A549 (cell line): Measurements from ENCODE around the gene FUT7. TPM values are rescaled to one million over a fixed set of nuclear protein-coding genes. Genes with fewer than 3 reads are reported as not detected.

ENCODE experiments used
- ATAC-seq, 2 experiments: fragments of 200-7000 bp in 1 of 2; fragments of >200 bp in 1 of 2; cut with Nextera tagmentation in 1 of 2; cut with Tn5 transposase in 1 of 2; 3 replicates each; pipeline versions ENCODE4 v1.8.0 to v1.9.1; 2018 to 2020; ENCODE audit warnings: mild to moderate bottlenecking in 1 of 2, moderate library complexity in 1 of 2
- CTCF ChIA-PET: fragments of 300-600 bp; sonication (Branson Sonifier 250); formaldehyde crosslinking; extraction: SDS; loops from one replicate; lab custom pipeline; 2021; ENCODE audit warnings: antibody characterized with exemption, inconsistent platforms; lab: Yijun Ruan, JAX
- POLR2A ChIA-PET: fragments of 350-600 bp; formaldehyde crosslinking; extraction: SDS; loops from one replicate; lab custom pipeline; 2021; ENCODE audit warnings: antibody characterized with exemption, inconsistent platforms; lab: Yijun Ruan, JAX
- DNase-seq, 2 experiments: peaks; one replicate each; pipeline versions ENCODE4 v3.0.0 to v3.0.0-alpha.2; 2011 to 2016; ENCODE audit warnings: low read depth in 1 of 2, low spot score in 1 of 2
- FAIRE-seq: peaks from 2 replicates; lab custom pipeline; 2011; peaks lifted over from hg19 to GRCh38; lab: Jason Lieb, UNC
- H3K27ac ChIP-seq, 2 experiments: fragments of >200 bp; sonication (Bioruptor Twin); formaldehyde crosslinking; 3 replicates each; pipeline ENCODE4 v1.5.1; 2016 to 2017
- H3K4me1 ChIP-seq: fragments of >200 bp; sonication (Bioruptor Twin); formaldehyde crosslinking; 3 replicates; pipeline ENCODE4 v1.6.1; 2016
- H3K4me2 ChIP-seq: fragments of >200 bp; sonication (Bioruptor Twin); formaldehyde crosslinking; 3 replicates; pipeline ENCODE4 v1.6.1; 2016
- H3K4me3 ChIP-seq: fragments of >200 bp; sonication (Bioruptor Twin); formaldehyde crosslinking; 3 replicates; pipeline ENCODE4 v1.5.1; 2016
- H3K9me3 ChIP-seq: fragments of >200 bp; sonication (Bioruptor Twin); formaldehyde crosslinking; 3 replicates; pipeline ENCODE4 v1.6.1; 2016
- CBX2 ChIP-seq: fragments of 200-600 bp; sonication (generic); IDR thresholded peaks from 2 replicates; pipeline ENCODE4 v1.6.1; 2016; ENCODE audit warnings: low read depth, mild to moderate bottlenecking, borderline replicate concordance
- HOXA7 ChIP-seq: fragments of 250-450 bp; sonication (Bioruptor Pico); IDR thresholded peaks from 2 replicates; pipeline ENCODE4 v1.5.0; 2020; ENCODE audit warnings: mild to moderate bottlenecking, moderate library complexity
- JUNB ChIP-seq: fragments of >200 bp; sonication (Bioruptor Twin); formaldehyde crosslinking; IDR thresholded peaks from 2 replicates; pipeline ENCODE4 v1.6.1; 2016
- RAD21 ChIP-seq, 2 experiments: fragments of >200 bp in 1 of 2; sonication (Bioruptor Twin) in 1 of 2; formaldehyde crosslinking in 1 of 2; IDR thresholded peaks in 1 of 2; conservative IDR thresholded peaks in 1 of 2; 2 replicates in 1 of 2; 3 replicates in 1 of 2; pipeline ENCODE4 v1.6.1; 2012 to 2018; ENCODE audit warnings: inconsistent platforms in 1 of 2
- RFX5 ChIP-seq: fragments of 450-650 bp; IDR thresholded peaks from 2 replicates; pipeline ENCODE4 v1.7.1; 2014; ENCODE audit warnings: antibody characterized with exemption, mild to moderate bottlenecking, moderate library complexity
- SMC3 ChIP-seq: fragments of >200 bp; sonication (Bioruptor Twin); formaldehyde crosslinking; IDR thresholded peaks from 3 replicates; pipeline ENCODE4 v1.6.1; 2018; ENCODE audit warnings: inconsistent platforms
- USF2 ChIP-seq: fragments of 450-650 bp; IDR thresholded peaks from 2 replicates; pipeline ENCODE4 v1.6.1; 2014; ENCODE audit warnings: antibody characterized with exemption
- ZNF302 ChIP-seq: fragments of 250-450 bp; sonication (Bioruptor Pico); IDR thresholded peaks from 2 replicates; pipeline ENCODE4 v1.9.0; 2021; ENCODE audit warnings: inconsistent platforms, mild to moderate bottlenecking, moderate library complexity
- ZSCAN20 ChIP-seq: fragments of 250-450 bp; sonication (Bioruptor Pico); IDR thresholded peaks from 2 replicates; pipeline ENCODE4 v1.8.0; 2022; ENCODE audit warnings: mild to moderate bottlenecking, moderate library complexity
- WGBS: methylation state at CpG from one replicate; pipeline ENCODE4 v1.1.6; 2017; ENCODE audit errors: missing lambda C conversion rate; 5-methylcytosine and 5-hydroxymethylcytosine counted together
- polyA plus RNA-seq, 4 experiments: library from polyadenylated mRNA; depleted of rRNA in 3 of 4; stranded (reverse); fragments of >200 nt; fragmentation: RNase III in 1 of 4; extraction: RNeasy Plus Mini Kit Qiagen cat#74134 plus additional on column Dnase treatment in 1 of 4; gene quantifications; 2 replicates in 3 of 4; 3 replicates in 1 of 4; pipeline ENCODE4 v1.2.3, GENCODE V29; 2011 to 2017
- TF ChIP-seq, protein P1 (sequence below): fragments of >200 bp; sonication (Bioruptor Twin); formaldehyde crosslinking; IDR thresholded peaks from 3 replicates; pipeline ENCODE4 v1.6.1; 2016
- TF ChIP-seq, protein P2 (sequence below): fragments of >200 bp; sonication (Bioruptor Twin); formaldehyde crosslinking; IDR thresholded peaks from 3 replicates; pipeline ENCODE4 v1.5.1; 2016

FUT7 gene
- polyA plus RNA-seq, 2 of the 4 experiments (the other 2 are of a cell fraction) = not detected

DNA sequence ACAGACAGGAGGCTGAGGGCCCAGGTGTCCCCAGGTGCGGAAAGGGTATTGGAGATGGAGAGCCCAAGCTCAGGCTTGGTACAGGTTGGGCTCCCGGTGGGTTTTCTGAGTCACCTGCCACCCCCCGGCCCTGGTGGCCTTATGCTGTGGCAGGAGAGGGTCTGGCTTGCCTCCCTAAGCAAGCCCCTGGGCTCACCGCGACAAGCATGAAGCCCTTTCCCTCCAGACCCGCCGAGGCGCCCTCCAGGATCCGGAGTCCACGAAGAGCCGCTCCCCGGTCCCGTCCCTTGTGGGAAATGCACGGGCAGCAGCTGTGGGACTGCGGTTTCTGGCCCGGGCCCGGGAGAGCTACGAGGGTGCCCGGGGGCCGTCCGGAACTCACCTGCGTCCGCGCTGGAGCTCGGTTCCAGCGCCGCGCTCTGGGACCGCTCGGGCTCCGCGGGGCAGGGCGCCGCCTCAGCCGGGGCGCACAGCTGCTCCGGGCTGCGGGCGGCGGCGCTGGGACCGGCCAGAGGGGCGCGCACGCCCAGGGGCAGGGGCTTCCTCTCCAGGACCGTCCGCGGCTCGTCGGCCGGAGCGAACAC, 37.7 kb upstream of the FUT7 start:
- TF ChIP-seq JUNB (no peak), CBX2 (no peak), HOXA7 (no peak), ZNF302 (CRISPR knock-in tag) (no peak)
- TF ChIP-seq, protein P1, sequence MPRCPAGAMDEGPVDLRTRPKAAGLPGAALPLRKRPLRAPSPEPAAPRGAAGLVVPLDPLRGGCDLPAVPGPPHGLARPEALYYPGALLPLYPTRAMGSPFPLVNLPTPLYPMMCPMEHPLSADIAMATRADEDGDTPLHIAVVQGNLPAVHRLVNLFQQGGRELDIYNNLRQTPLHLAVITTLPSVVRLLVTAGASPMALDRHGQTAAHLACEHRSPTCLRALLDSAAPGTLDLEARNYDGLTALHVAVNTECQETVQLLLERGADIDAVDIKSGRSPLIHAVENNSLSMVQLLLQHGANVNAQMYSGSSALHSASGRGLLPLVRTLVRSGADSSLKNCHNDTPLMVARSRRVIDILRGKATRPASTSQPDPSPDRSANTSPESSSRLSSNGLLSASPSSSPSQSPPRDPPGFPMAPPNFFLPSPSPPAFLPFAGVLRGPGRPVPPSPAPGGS = no peak
- ATAC-seq (peak in 1 of 2 experiments; percentile 40; a peak in 3 of 6 replicates), FAIRE-seq (no peak), DNase-seq (no peak)
- Histone ChIP-seq H3K4me2 (peak overlapping the region; percentile 74), H3K27ac (peak overlapping the region; percentile 68 to 88), H3K4me1 (peaks cover 27% of the 10 kb centered on the region), H3K9me3 (no peaks in the 10 kb centered on the region), H3K4me3 (peak overlapping the region; percentile 52)
- POLR2A ChIA-PET = interaction anchor here (0.7 to 3.9 kb wide), 5 partner anchors 11 to 171 kb away, joined by 4 to 18 read pairs (median 7); partner anchors contain the start of genes MAN1B1, NPDC1 and TUBB4B
- 46% methylated on average over 12 of the region's 52 CpGs for WGBS
- CTCF ChIA-PET = interaction anchor here (0.7 to 19.2 kb wide), 8 partner anchors 16 to 283 kb away, joined by 3 to 656 read pairs (median 108); partner anchors contain the start of genes ABCA2, ENTPD2, FUT7 and MAN1B1

DNA sequence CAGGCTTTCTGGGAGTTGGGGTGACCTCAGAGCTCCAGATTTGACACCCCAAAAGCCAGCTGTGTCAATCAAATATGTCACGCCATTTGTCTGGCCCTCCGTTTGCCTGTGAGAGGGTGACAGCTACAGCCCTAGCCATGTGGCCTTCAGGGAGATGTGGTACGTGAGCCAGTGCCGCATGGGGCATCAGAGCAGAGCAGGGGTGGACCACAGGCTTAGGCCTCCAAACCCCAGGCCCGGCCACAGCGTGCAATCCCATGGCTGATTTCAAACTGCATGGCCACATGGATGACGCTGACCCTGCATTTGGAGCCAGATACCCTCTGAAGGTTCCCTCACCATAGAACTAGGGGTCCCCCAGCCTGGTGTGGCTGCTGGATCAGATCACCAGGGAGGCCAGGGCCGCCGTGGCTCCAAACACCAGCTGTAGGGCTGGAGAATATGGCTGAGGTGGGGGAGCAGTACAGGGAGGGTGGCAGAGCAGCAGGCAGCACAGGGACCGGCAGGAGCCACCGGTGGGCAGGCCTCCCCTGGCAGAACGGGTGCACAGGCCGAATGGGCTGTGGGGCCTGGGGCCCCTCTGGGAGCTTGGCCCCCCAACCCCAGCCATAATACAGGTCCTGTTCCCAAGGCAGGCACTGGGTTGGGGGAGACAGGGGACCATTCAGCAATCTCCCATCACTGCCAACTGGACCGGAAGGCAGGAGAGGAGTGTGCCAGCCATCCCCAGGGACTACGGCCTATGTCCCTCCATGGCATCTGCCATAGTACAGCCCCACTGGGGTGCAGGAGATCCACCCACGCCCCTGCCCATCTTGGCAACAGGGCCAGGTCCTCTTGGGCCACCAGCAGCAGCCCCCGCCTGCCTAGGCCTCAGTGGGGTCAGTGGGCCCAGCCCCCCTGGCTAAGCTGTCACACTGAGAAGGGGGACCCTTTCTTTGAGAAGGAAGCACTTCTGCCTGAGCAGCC, 36.9 kb upstream of the FUT7 start:
- DNase-seq = no peak
- WGBS = 89% methylated on average over 14 of the region's 17 CpGs
- CTCF ChIA-PET = interaction anchor here (0.5 to 19.2 kb wide), 24 partner anchors 15 to 302 kb away, joined by 3 to 656 read pairs (median 4); partner anchors contain the start of genes ABCA2, ENTPD2, FUT7 and LCN12
- no peak for FAIRE-seq
- Histone ChIP-seq H3K4me1 (peaks cover 27% of the 10 kb centered on the region), H3K4me2 (peak overlapping the region; percentile 74), H3K27ac (peak overlapping the region in 1 of 2 experiments; percentile 88; a peak in 4 of 6 replicates), H3K9me3 (no peaks in the 10 kb centered on the region), H3K4me3 (peak overlapping the region; percentile 52)
- ATAC-seq = no peak
- no peak for TF ChIP-seq USF2
- POLR2A ChIA-PET = interaction anchor here (1.4 to 3.9 kb wide), 3 partner anchors 14 to 18 kb away, joined by 5 to 18 read pairs (median 6); partner anchors contain the start of gene MAN1B1

- Histone ChIP-seq H3K9me3 (no peaks in the 10 kb centered on the region), H3K4me1 (peaks cover 27% of the 10 kb centered on the region), H3K4me3 (no peak overlapping the region), H3K4me2 (no peak overlapping the region; the same call in 2 of the 3 replicates), H3K27ac (peak overlapping the region in 1 of 2 experiments; percentile 48; a peak in 1 of 6 replicates)
- ChIA-PET POLR2A (interaction anchor here (0.6 to 1.7 kb wide), 4 partner anchors 13 to 21 kb away, joined by 3 to 6 read pairs (median 4); partner anchors contain the start of gene MAN1B1), CTCF (interaction anchor here (0.5 to 19.2 kb wide), 39 partner anchors 14 to 301 kb away, joined by 3 to 656 read pairs (median 4); partner anchors contain the start of genes ABCA2, CLIC3, ENTPD2 and FUT7)
- TF ChIP-seq ZSCAN20 (CRISPR knock-in tag) = no peak
- TF ChIP-seq, protein P2, sequence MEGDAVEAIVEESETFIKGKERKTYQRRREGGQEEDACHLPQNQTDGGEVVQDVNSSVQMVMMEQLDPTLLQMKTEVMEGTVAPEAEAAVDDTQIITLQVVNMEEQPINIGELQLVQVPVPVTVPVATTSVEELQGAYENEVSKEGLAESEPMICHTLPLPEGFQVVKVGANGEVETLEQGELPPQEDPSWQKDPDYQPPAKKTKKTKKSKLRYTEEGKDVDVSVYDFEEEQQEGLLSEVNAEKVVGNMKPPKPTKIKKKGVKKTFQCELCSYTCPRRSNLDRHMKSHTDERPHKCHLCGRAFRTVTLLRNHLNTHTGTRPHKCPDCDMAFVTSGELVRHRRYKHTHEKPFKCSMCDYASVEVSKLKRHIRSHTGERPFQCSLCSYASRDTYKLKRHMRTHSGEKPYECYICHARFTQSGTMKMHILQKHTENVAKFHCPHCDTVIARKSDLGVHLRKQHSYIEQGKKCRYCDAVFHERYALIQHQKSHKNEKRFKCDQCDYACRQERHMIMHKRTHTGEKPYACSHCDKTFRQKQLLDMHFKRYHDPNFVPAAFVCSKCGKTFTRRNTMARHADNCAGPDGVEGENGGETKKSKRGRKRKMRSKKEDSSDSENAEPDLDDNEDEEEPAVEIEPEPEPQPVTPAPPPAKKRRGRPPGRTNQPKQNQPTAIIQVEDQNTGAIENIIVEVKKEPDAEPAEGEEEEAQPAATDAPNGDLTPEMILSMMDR = peak; percentile 73
- TF ChIP-seq RFX5 = no peak
- TF ChIP-seq RAD21 (conservative IDR thresholded peaks at IDR 0.05 in 1 of 2, IDR thresholded peaks at IDR 0.05 in 1 of 2) = peak; percentile 59 to 62
- peak; percentile 60 for TF ChIP-seq SMC3
- 37% methylated on average over 4 of the region's 12 CpGs for WGBS
- FAIRE-seq (no peak), DNase-seq (peak; percentile 88), ATAC-seq (peak; percentile 44 to 73)
These were observed 36.1 kb upstream of the FUT7 start for GRCh38 chr9:137067860-137068538.
